DLD1 (cell line): Measurements from ENCODE around the gene C4orf54.

Experiments
- in situ Hi-C: cut with HindIII; loops from 2 replicates; pipeline ENCODE4 v1.10.0; 2017; ENCODE audit warnings: low sequenced_read_pairs

Gene C4orf54

GRCh38 chr4:99625369-99625768 is 32.3 kb downstream of the C4orf54 start:
- in situ Hi-C loops, result no loop called here

- in situ Hi-C loops, result no loop called here
Measured at GRCh38 chr4:99624141-99624719, 33.4 kb downstream of the C4orf54 start.

- in situ Hi-C loops, result no loop called here
Measured at GRCh38 chr4:99622341-99622740, 35.3 kb downstream of the C4orf54 start.

GRCh38 chr4:99617374-99617773 is 40.3 kb downstream of the C4orf54 start:
- in situ Hi-C loops, result no loop called here

- in situ Hi-C loops, result no loop called here
Measured at GRCh38 chr4:99615170-99615820, 42.3 kb downstream of the C4orf54 start.

- in situ Hi-C loops, result no loop called here
Measured at GRCh38 chr4:99614491-99614890, 43.1 kb downstream of the C4orf54 start.

- in situ Hi-C loops, result no loop called here
Measured at GRCh38 chr4:99612704-99613103, 44.9 kb downstream of the C4orf54 start.

GRCh38 chr4:99612281-99612680 is 45.3 kb downstream of the C4orf54 start:
- in situ Hi-C loops, result no loop called here

GRCh38 chr4:99610605-99611175 is 46.9 kb downstream of the C4orf54 start:
- in situ Hi-C loops, result no loop called here

- in situ Hi-C loops, result no loop called here
Measured at GRCh38 chr4:99608417-99608816, 49.2 kb downstream of the C4orf54 start.
